Astrocyte of the cerebellum (primary cell): ENCODE data around the gene SMG6.

Experiments used
- DNase-seq: peaks from one replicate; pipeline ENCODE4 v3.0.0-alpha.2; 2011; ENCODE audit warnings: low read depth
- H3K4me3 ChIP-seq: 2 replicates; pipeline ENCODE4 v1.5.1; 2011; ENCODE audit warnings: mild to moderate bottlenecking, low read depth, low read length, moderate library complexity
- CTCF ChIP-seq: IDR thresholded peaks from 2 replicates; pipeline ENCODE4 v1.5.1; 2012; ENCODE audit warnings: low read length, low read depth, moderate library complexity, mild to moderate bottlenecking; ENCODE audit errors: missing control alignments
- in situ Hi-C: cut with HindIII; loops from 2 replicates; pipeline ENCODE4 v1.10.0; 2017; ENCODE audit warnings: low sequenced_read_pairs

SMG6 gene

GRCh38 chr17:2181206-2181896 is 122.2 kb downstream of the SMG6 start:
- DNase-seq = peak; percentile 37
- in situ Hi-C loops = no loop called here
- no peak overlapping the region for H3K4me3 ChIP-seq
- no peak for TF ChIP-seq CTCF

GRCh38 chr17:2180768-2181167 is 122.8 kb downstream of the SMG6 start:
- no peak for DNase-seq

GRCh38 chr17:2179615-2180295 is 123.8 kb downstream of the SMG6 start:
- no peak for TF ChIP-seq CTCF
- in situ Hi-C loops = loop anchor here (10.0 kb wide), 1 partner anchor 115 kb away; no protein-coding TSS in a partner anchor
- no peak overlapping the region for H3K4me3 ChIP-seq
- DNase-seq = peak; percentile 94

More at GRCh38 chr17:2180768-2181167, 122.8 kb downstream of the SMG6 start:
- no peak for TF ChIP-seq CTCF
- in situ Hi-C loops = no loop called here
- no peak overlapping the region for H3K4me3 ChIP-seq

GRCh38 chr17:2178798-2179501 is 124.6 kb downstream of the SMG6 start:
- in situ Hi-C loops = loop anchor here (10.0 kb wide), 1 partner anchor 114 kb away; no protein-coding TSS in a partner anchor
- H3K4me3 ChIP-seq = no peak overlapping the region
- no peak for DNase-seq
- no peak for TF ChIP-seq CTCF

- no peak for DNase-seq
- in situ Hi-C loops = loop anchor here (10.0 kb wide), 1 partner anchor 113 kb away; no protein-coding TSS in a partner anchor
- H3K4me3 ChIP-seq = no peak overlapping the region
- no peak for TF ChIP-seq CTCF
Observed at GRCh38 chr17:2177235-2177811, 126.3 kb downstream of the SMG6 start.
